Measurements from ENCODE around the gene PAQR6. TPM values are rescaled to one million over a fixed set of nuclear protein-coding genes. Genes with fewer than 3 reads are reported as not detected.

The PAQR6 gene
- total RNA-seq, 1 experiment from 2014 or later, result 15.8 TPM

DNA sequence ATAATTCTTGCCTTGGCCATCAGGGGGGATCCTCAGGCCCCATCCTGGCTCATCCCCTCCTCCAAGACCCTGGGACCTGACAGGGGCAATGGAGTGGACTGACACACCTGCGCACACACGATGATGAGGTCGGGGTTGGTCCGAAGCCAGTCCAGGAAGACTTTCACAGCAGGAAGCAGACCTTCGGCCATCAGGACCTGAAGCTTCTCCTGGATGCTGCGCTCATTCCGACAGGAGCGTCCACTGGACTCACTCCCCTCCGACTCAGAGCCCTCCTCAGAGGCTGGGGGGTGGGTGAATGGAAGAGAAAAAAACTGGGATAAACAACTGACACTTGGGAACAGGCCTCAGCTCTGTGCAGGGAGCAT, 15.4 kb upstream of the PAQR6 start:
- H3K18ac ChIP-seq (ENCODE audit: insufficient read length, low read depth, low read length), result no peak overlapping the region
- H3K27ac ChIP-seq (ENCODE audit: insufficient read length, low read depth, low read length), result no peak overlapping the region
- no peak overlapping the region for H3K56ac ChIP-seq (ENCODE audit: insufficient read length, low read depth, low read length)
- no peaks in the 10 kb centered on the region for H3K27me3 ChIP-seq (ENCODE audit: insufficient read depth, low read length)
- H4K91ac ChIP-seq (ENCODE audit: insufficient read length, low read depth, low read length), result no peak overlapping the region
- peaks cover 71 to 97% (median 88%) of the 10 kb centered on the region in 3 experiments for H3K36me3 Mint-ChIP-seq (ENCODE audit: insufficient read depth in 1 of 3, low read depth in 3 of 3)
- H3K9me3 ChIP-seq (ENCODE audit: control insufficient read depth, low read depth, low read length), result no peaks in the 10 kb centered on the region
- H3K9me3 Mint-ChIP-seq, result no peaks in the 10 kb centered on the region
- H3K79me2 ChIP-seq (ENCODE audit: insufficient read depth, low read length), result no peaks in the 10 kb centered on the region
- H2BK20ac ChIP-seq (ENCODE audit: low read depth, low read length, poor library complexity, severe bottlenecking), result no peak overlapping the region
- H3K14ac ChIP-seq (ENCODE audit: insufficient read depth, low read length), result no peak overlapping the region
- no peak overlapping the region for H3K23ac ChIP-seq (ENCODE audit: insufficient read length, low read depth, low read length)
- no peak overlapping the region for H2BK5ac ChIP-seq (ENCODE audit: insufficient read length, low read length)
- H3K23me2 ChIP-seq (ENCODE audit: insufficient read length, low read depth, low read length, poor library complexity, severe bottlenecking), result no peaks in the 10 kb centered on the region
- H3K27me3 Mint-ChIP-seq (ENCODE audit: low read depth), result no peaks in the 10 kb centered on the region
- H3T11ph ChIP-seq (ENCODE audit: low read length), result no peak overlapping the region
- no peak overlapping the region for H3K4me2 ChIP-seq (ENCODE audit: insufficient read depth, insufficient read length, low read length)
- no peak overlapping the region for H3K27ac Mint-ChIP-seq
- DNase-seq, result no peak
- no peak overlapping the region for H3K4ac ChIP-seq (ENCODE audit: low read depth, low read length)
- WGBS (ENCODE audit: extremely low coverage, insufficient read length, low lambda C conversion rate), result no CpG with 5 or more reads among the region's 9 CpGs
- no peak overlapping the region for H2BK120ac ChIP-seq (ENCODE audit: low read depth, low read length, poor library complexity, severe bottlenecking)
- H2AFZ ChIP-seq (ENCODE audit: low read length), result no peak overlapping the region
- H3K9ac ChIP-seq (ENCODE audit: extremely low read depth, insufficient read length, low read length), result no peak overlapping the region
- TF ChIP-seq CTCF (conservative IDR thresholded peaks at IDR 0.05), result no peak
- H2BK12ac ChIP-seq (ENCODE audit: insufficient read length, low read depth, low read length), result no peak overlapping the region
- no peak overlapping the region for H4K5ac ChIP-seq (ENCODE audit: insufficient read length, low read depth, low read length)
- no peaks in the 10 kb centered on the region for H3K4me1 ChIP-seq (ENCODE audit: insufficient read depth, low read length)
- no peaks in the 10 kb centered on the region for H3K79me1 ChIP-seq (ENCODE audit: insufficient read depth, low read depth, low read length, poor library complexity, severe bottlenecking)
- H3K4me3 Mint-ChIP-seq, result no peak overlapping the region
- no peaks in the 10 kb centered on the region for H4K20me1 ChIP-seq (ENCODE audit: control insufficient read depth, insufficient read depth, insufficient read length)
- H3K4me1 Mint-ChIP-seq, result no peaks in the 10 kb centered on the region
- H2BK15ac ChIP-seq (ENCODE audit: low read depth, low read length), result no peak overlapping the region
- no peak overlapping the region for H4K8ac ChIP-seq (replicated peaks; ENCODE audit: insufficient read length, low read depth, low read length)
- H2AK5ac ChIP-seq (ENCODE audit: insufficient read length, low read length), result no peak overlapping the region
